OCI-LY7 (cell line): ENCODE results near the gene RBPMS2. TPM values are rescaled to one million over a fixed set of nuclear protein-coding genes. Genes with fewer than 3 reads are reported as not detected.
A peak's percentile ranks its signal among the peaks of the same experiment; 100 is the strongest.

ENCODE experiments used
- BruUV-seq: library from RNA; stranded (reverse); fragments of 400-500 nt; replicated peaks from 2 replicates; lab custom pipeline; 2021; lab: Mats Ljungman, UMichigan
- CTCF ChIA-PET: fragments of 300-600 bp; sonication (Branson Sonifier 250); formaldehyde crosslinking; loops from one replicate; lab custom pipeline; 2022; ENCODE audit warnings: antibody characterized with exemption; ENCODE audit not compliant: unreplicated experiment; lab: Charles Lee
- POLR2A ChIA-PET: fragments of 300-600 bp; sonication (Branson Sonifier 250); formaldehyde crosslinking; loops from one replicate; lab custom pipeline; 2022; ENCODE audit warnings: antibody characterized with exemption; lab: Charles Lee
- DNase-seq: peaks from one replicate; pipeline ENCODE4 v3.0.0-alpha.2; 2015; ENCODE audit warnings: low spot score
- H2AFZ ChIP-seq: fragments of 200-600 bp; sonication (generic), shearing (Covaris generic); 2 replicates; pipeline ENCODE4 v1.6.1; 2014; ENCODE audit warnings: mild to moderate bottlenecking, antibody characterized with exemption, low read length, moderate library complexity
- H3K27ac ChIP-seq: fragments of 200-600 bp; sonication (generic); 2 replicates; pipeline ENCODE4 v1.5.1; 2014; ENCODE audit warnings: mixed run types, low read depth, mild to moderate bottlenecking, moderate library complexity, low read length, inconsistent platforms; ENCODE audit not compliant: poor library complexity, severe bottlenecking
- H3K36me3 ChIP-seq: fragments of 200-600 bp; sonication (generic); 2 replicates; pipeline ENCODE4 v1.6.1; 2014; ENCODE audit warnings: mild to moderate bottlenecking, antibody characterized with exemption, low read length, moderate library complexity, mixed read lengths; ENCODE audit not compliant: insufficient read depth
- H3K4me1 ChIP-seq: fragments of 200-600 bp; sonication (generic); 2 replicates; pipeline ENCODE4 v1.5.1; 2014; ENCODE audit warnings: mild to moderate bottlenecking, low read length; ENCODE audit not compliant: insufficient read depth, poor library complexity, severe bottlenecking
- H3K4me2 ChIP-seq: fragments of 200-600 bp; sonication (generic); 2 replicates; pipeline ENCODE4 v1.6.1; 2014; ENCODE audit warnings: mild to moderate bottlenecking, low read length
- H3K4me3 ChIP-seq: fragments of 200-600 bp; sonication (generic); 2 replicates; pipeline ENCODE4 v1.5.1; 2014; ENCODE audit warnings: mild to moderate bottlenecking, low read depth, low read length; ENCODE audit not compliant: poor library complexity, severe bottlenecking
- H3K79me2 ChIP-seq: fragments of 200-600 bp; sonication (generic); 2 replicates; pipeline ENCODE4 v1.6.1; 2016; ENCODE audit warnings: low read depth, mild to moderate bottlenecking, low read length, moderate library complexity, mixed read lengths; ENCODE audit not compliant: insufficient read depth
- H3K9me2 ChIP-seq: fragments of 200-600 bp; sonication (generic); 2 replicates; pipeline ENCODE4 v1.6.1; 2016; ENCODE audit warnings: mild to moderate bottlenecking, low read length, mixed read lengths; ENCODE audit not compliant: insufficient read depth
- H3K9me3 ChIP-seq: fragments of 200-600 bp; sonication (generic); 2 replicates; pipeline ENCODE4 v1.6.1; 2014; ENCODE audit warnings: mild to moderate bottlenecking, mixed run types, low read length, mixed read lengths
- H4K20me1 ChIP-seq: fragments of 200-600 bp; sonication (generic); 2 replicates; pipeline ENCODE4 v1.6.1; 2014; ENCODE audit warnings: mild to moderate bottlenecking, antibody characterized with exemption, low read length, moderate library complexity, mixed read lengths; ENCODE audit not compliant: insufficient read depth
- CTCF ChIP-seq: fragments of 200-600 bp; sonication (generic); conservative IDR thresholded peaks from 2 replicates; pipeline ENCODE4 v1.5.1; 2014; ENCODE audit warnings: mild to moderate bottlenecking, antibody characterized with exemption, low read length, moderate library complexity, mixed read lengths
- EZH2phosphoT487 ChIP-seq: fragments of 200-600 bp; sonication (generic); IDR thresholded peaks from 2 replicates; pipeline ENCODE4 v1.6.1; 2018; ENCODE audit warnings: low read depth, borderline replicate concordance, mild to moderate bottlenecking, mixed run types, antibody characterized with exemption, low read length, moderate library complexity, mixed read lengths
- intact Hi-C: fragments of 100-400 bp; cut with micrococcal nuclease; formaldehyde crosslinking; loops from one replicate; pipeline ENCODE4 v1.10.0; 2022; ENCODE audit not compliant: unreplicated experiment
- total RNA-seq, 2 experiments: library from RNA; depleted of rRNA in 1 of 2; stranded (reverse); fragments of >200 nt in 1 of 2; shearing (Covaris generic) in 1 of 2; gene quantifications; 2 replicates each; pipeline ENCODE4 v1.2.3, GENCODE V29; 2014 to 2022

RBPMS2 gene
- total RNA-seq, 2 experiments from 2014 or later, result not detected

GRCh38 chr15:64696481-64696880 is 78.9 kb downstream of the RBPMS2 start:
- peaks cover 20% of the 10 kb centered on the region; the same call in 1 of the 2 replicates for H4K20me1 ChIP-seq
- no peak overlapping the region for H3K4me3 ChIP-seq
- H2AFZ ChIP-seq, result no peak overlapping the region
- no peak for DNase-seq
- ChIA-PET POLR2A (interaction anchor here (1.3 kb wide), 1 partner anchor 24 kb away, joined by 5 read pairs; no protein-coding TSS in a partner anchor), CTCF (interaction anchor here (0.6 kb wide), 1 partner anchor 217 kb away, joined by 4 read pairs; no protein-coding TSS in a partner anchor)
- no peaks in the 10 kb centered on the region for H3K9me3 ChIP-seq
- H3K9me2 ChIP-seq, result no peaks in the 10 kb centered on the region
- H3K4me2 ChIP-seq, result no peak overlapping the region
- peaks cover 29% of the 10 kb centered on the region; the same call in 1 of the 2 replicates for H3K79me2 ChIP-seq
- H3K4me1 ChIP-seq, result peaks cover 42% of the 10 kb centered on the region
- no peak for TF ChIP-seq EZH2phosphoT487
- no peak for TF ChIP-seq CTCF
- BruUV-seq, result no TSS peak
- peaks cover 33% of the 10 kb centered on the region for H3K36me3 ChIP-seq
- H3K27ac ChIP-seq, result no peak overlapping the region
- intact Hi-C loops, result no loop called here

GRCh38 chr15:64695561-64695992 is 79.8 kb downstream of the RBPMS2 start:
- H3K4me2 ChIP-seq, result peak overlapping the region; percentile 31
- CTCF ChIA-PET, result interaction anchor here (0.6 to 0.8 kb wide), 2 partner anchors 33 to 218 kb away, joined by 4 read pairs; no protein-coding TSS in a partner anchor
- BruUV-seq, result no TSS peak
- TF ChIP-seq CTCF (no peak), EZH2phosphoT487 (no peak)
- peak; percentile 47 for DNase-seq
- H3K27ac ChIP-seq, result peak overlapping the region; percentile 17
- intact Hi-C loops, result no loop called here
- H3K9me3 ChIP-seq, result no peaks in the 10 kb centered on the region
- no peak overlapping the region for H2AFZ ChIP-seq
- H3K36me3 ChIP-seq, result peaks cover 40% of the 10 kb centered on the region
- peaks cover 20% of the 10 kb centered on the region; the same call in 1 of the 2 replicates for H4K20me1 ChIP-seq
- no peaks in the 10 kb centered on the region for H3K9me2 ChIP-seq
- H3K4me1 ChIP-seq, result peaks cover 33% of the 10 kb centered on the region
- peaks cover 20% of the 10 kb centered on the region; the same call in 1 of the 2 replicates for H3K79me2 ChIP-seq
- POLR2A ChIA-PET, result interaction anchor here (0.8 to 1.8 kb wide), 4 partner anchors 9 to 32 kb away, joined by 3 to 7 read pairs (median 6); no protein-coding TSS in a partner anchor
- no peak overlapping the region for H3K4me3 ChIP-seq

- CTCF ChIA-PET, result no interaction called here
- no peaks in the 10 kb centered on the region for H3K9me3 ChIP-seq
- peak overlapping the region; percentile 31 for H3K4me2 ChIP-seq
- peaks cover 20% of the 10 kb centered on the region; the same call in 1 of the 2 replicates for H4K20me1 ChIP-seq
- H3K36me3 ChIP-seq, result peaks cover 42% of the 10 kb centered on the region
- H2AFZ ChIP-seq, result no peak overlapping the region
- H3K4me1 ChIP-seq, result peaks cover 26% of the 10 kb centered on the region
- peaks cover 13% of the 10 kb centered on the region; the same call in 1 of the 2 replicates for H3K79me2 ChIP-seq
- POLR2A ChIA-PET, result interaction anchor here (0.8 to 1.8 kb wide), 3 partner anchors 10 to 33 kb away, joined by 3 to 7 read pairs (median 6); no protein-coding TSS in a partner anchor
- DNase-seq, result no peak
- no peak for TF ChIP-seq CTCF
- no peak for TF ChIP-seq EZH2phosphoT487
- intact Hi-C loops, result no loop called here
- no peak overlapping the region for H3K27ac ChIP-seq
- H3K9me2 ChIP-seq, result no peaks in the 10 kb centered on the region
- BruUV-seq, result no TSS peak
- no peak overlapping the region for H3K4me3 ChIP-seq
These were observed 80.6 kb downstream of the RBPMS2 start for GRCh38 chr15:64694816-64695215.
